ENCODE measurements around the gene CCDC69. TPM values are rescaled to one million over a fixed set of nuclear protein-coding genes. Genes with fewer than 3 reads are reported as not detected.
"Not testable (repeated sequence)": the region's sequence is repeated elsewhere in the genome, so short reads cannot be mapped to it uniquely, and the experiment has no call there.

CCDC69 gene
- total RNA-seq, 1 donor from 2014 or later: 29.8 TPM

DNA sequence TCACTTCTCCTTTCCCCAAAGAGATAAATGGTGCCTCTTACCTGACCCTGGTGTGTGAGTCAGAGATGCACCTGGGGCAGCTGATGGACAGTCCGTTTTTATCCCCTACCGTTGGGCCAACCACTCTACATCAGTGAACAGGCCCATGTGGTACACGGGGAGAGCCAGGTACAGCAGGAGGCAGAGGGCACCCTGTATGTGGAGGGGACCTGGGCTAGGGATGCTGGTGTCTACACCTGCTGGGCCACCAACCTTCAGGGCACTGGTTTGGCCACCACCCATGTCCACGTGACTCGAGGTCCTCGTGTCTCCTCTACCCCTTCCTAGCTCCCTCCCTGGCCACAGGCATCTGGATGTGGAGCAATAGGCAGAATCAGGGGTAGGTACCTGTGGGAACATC, 43.6 kb downstream of the CCDC69 start:
- Mint-ChIP-seq H3K4me1 (ENCODE audit: low read depth) (no peaks in the 10 kb centered on the region), H3K36me3 (ENCODE audit: low read depth) (peaks cover 31% of the 10 kb centered on the region), H3K27ac (no peak overlapping the region), H3K9me3 (no peaks in the 10 kb centered on the region), H3K4me3 (ENCODE audit: low read depth) (no peak overlapping the region), H3K27me3 (ENCODE audit: low read depth) (no peaks in the 10 kb centered on the region)
- intact Hi-C loops (cut with micrococcal nuclease): no loop called here
- DNase-seq (ENCODE audit: low spot score): no peak

DNA sequence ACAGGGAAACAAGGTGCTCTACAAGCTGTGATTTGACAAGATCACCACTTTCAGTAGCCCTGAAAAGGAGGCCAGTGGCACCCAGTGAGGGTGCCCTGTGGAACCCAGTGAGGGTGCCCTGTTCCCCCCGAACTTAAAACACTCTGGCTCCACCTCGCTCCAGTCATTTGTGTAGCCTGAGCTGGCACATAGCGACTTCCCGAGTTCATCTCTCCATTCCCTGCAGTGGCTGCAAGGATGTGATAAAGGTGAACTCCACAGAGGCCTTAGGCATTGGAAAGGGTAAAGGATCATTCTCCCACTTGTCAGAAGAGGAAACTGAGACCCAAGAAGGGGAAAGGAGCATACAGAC, 44.4 kb downstream of the CCDC69 start:
- no peak overlapping the region for H3K4me3 Mint-ChIP-seq (ENCODE audit: low read depth)
- no peak for DNase-seq (ENCODE audit: low spot score)
- no peaks in the 10 kb centered on the region for H3K27me3 Mint-ChIP-seq (ENCODE audit: low read depth)
- no peaks in the 10 kb centered on the region for H3K4me1 Mint-ChIP-seq (ENCODE audit: low read depth)
- intact Hi-C loops (cut with micrococcal nuclease): no loop called here
- H3K36me3 Mint-ChIP-seq (ENCODE audit: low read depth): peaks cover 28% of the 10 kb centered on the region
- no peak overlapping the region for H3K27ac Mint-ChIP-seq
- no peaks in the 10 kb centered on the region for H3K9me3 Mint-ChIP-seq

DNA sequence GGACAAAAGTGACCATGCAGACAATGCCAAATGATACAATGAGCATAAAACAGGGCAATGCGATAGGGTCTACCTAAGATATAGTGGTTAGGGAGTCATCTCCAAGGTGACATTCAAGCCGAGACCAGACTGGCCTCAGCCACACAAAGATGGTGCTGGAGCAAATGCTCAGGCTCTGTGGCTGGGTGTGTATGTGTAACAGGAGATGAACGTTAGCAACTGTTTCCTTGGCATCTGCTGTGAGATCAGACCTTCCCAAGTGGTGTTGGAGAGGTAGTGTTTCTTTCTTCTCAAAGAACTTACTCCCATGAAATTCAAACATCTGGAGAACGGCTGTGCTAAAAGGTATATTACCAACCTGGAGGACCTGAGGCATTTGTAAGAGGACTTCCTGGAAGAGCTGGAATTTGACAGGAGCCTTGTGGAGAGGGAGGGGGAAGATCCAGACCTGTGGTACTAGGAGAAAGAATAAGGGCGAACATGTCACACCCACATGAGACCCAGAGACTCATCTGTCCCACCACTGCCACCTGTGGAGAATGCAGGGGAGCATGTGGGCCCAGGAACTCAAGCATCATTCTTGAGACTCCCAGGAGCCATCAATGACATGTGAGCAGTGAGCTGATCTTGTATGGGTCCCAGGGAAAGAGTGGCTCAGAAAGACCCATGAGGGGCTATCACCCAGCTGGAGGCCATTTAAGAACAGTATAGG, 45.0 kb downstream of the CCDC69 start:
- intact Hi-C loops (cut with micrococcal nuclease): no loop called here
- Mint-ChIP-seq H3K36me3 (ENCODE audit: low read depth) (peaks cover 28% of the 10 kb centered on the region), H3K9me3 (no peaks in the 10 kb centered on the region), H3K4me3 (ENCODE audit: low read depth) (no peak overlapping the region), H3K27ac (no peak overlapping the region), H3K27me3 (ENCODE audit: low read depth) (no peaks in the 10 kb centered on the region), H3K4me1 (ENCODE audit: low read depth) (no peaks in the 10 kb centered on the region)
- no peak for DNase-seq (ENCODE audit: low spot score)

DNA sequence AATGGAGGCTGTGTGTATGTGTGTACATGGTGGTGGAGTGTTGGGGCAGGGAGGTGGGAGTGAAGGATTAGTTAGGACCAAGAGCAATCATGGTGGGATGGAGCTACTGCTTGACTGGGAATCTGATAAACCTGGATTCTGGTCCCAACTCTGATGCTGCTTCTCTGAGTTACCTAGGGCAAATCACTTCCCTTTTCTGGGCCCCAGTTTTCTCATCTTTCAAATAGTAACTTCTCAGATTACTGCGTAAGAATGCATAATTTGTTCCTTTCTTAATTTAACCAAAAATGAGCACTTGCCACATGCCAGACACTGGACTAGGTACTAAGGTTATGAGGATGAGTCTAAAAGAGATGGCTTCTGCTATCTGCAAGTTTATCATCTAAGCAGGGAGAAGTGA, 45.5 kb downstream of the CCDC69 start:
- Mint-ChIP-seq H3K4me3 (ENCODE audit: low read depth) (no peak overlapping the region), H3K36me3 (ENCODE audit: low read depth) (peaks cover 28% of the 10 kb centered on the region), H3K9me3 (no peaks in the 10 kb centered on the region), H3K4me1 (ENCODE audit: low read depth) (no peaks in the 10 kb centered on the region), H3K27me3 (ENCODE audit: low read depth) (no peaks in the 10 kb centered on the region), H3K27ac (no peak overlapping the region)
- intact Hi-C loops (cut with micrococcal nuclease): no loop called here
- no peak for DNase-seq (ENCODE audit: low spot score)

DNA sequence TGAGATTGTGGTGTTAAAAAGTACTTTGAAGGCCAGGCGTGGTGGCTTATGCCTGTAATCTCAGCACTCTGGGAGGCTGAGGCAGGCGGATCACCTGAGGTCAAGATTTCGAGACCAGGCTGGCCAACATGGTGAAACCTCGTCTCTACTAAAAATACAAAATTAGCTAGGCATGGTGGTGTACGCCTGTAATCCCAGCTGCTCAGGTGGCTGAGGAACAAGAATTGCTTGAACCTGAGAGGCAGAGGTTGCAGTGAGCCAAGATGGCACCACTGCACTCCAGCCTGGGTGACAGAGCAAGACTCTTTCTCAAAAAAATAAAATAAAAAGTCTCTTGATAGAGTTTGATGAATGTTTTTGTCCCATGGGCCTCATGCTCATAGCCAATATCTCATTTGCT, 47.6 kb downstream of the CCDC69 start:
- H3K4me1 Mint-ChIP-seq (ENCODE audit: low read depth); intact Hi-C loops (cut with micrococcal nuclease); H3K9me3 Mint-ChIP-seq; H3K27ac Mint-ChIP-seq; H3K27me3 Mint-ChIP-seq (ENCODE audit: low read depth); H3K4me3 Mint-ChIP-seq (ENCODE audit: low read depth); DNase-seq (ENCODE audit: low spot score): not testable (repeated sequence)
- peaks cover 17% of the 10 kb centered on the region for H3K36me3 Mint-ChIP-seq (ENCODE audit: low read depth)

DNA sequence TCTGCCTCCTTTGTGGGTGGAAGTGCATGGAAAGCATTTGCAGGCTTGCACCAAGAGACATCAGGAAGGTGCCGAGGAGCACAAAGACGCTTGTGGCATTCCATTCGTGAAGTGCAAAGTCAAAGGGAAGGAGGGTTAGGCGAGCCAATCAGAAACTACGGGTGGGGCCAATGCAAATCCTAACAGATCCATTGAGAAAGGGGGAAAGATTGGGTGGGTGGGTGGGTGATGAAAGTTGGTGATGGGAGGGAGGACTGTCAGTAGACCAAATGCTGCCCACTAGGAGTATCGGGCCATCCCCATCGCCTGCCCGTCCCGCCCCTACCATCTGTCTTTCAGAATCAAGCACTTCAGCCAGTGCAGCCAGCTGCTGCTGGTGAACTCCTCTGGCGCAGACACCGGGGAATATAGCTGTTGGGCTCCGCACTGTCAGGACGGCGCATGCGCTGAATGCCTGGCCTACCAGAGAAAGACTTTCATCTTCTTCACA, 49.2 kb downstream of the CCDC69 start:
- Mint-ChIP-seq H3K9me3 (no peaks in the 10 kb centered on the region), H3K4me1 (ENCODE audit: low read depth) (peaks cover 8% of the 10 kb centered on the region), H3K27me3 (ENCODE audit: low read depth) (no peaks in the 10 kb centered on the region), H3K4me3 (ENCODE audit: low read depth) (no peak overlapping the region), H3K27ac (no peak overlapping the region), H3K36me3 (ENCODE audit: low read depth) (peaks cover 12% of the 10 kb centered on the region)
- intact Hi-C loops (cut with micrococcal nuclease): no loop called here
- no peak for DNase-seq (ENCODE audit: low spot score)

DNA sequence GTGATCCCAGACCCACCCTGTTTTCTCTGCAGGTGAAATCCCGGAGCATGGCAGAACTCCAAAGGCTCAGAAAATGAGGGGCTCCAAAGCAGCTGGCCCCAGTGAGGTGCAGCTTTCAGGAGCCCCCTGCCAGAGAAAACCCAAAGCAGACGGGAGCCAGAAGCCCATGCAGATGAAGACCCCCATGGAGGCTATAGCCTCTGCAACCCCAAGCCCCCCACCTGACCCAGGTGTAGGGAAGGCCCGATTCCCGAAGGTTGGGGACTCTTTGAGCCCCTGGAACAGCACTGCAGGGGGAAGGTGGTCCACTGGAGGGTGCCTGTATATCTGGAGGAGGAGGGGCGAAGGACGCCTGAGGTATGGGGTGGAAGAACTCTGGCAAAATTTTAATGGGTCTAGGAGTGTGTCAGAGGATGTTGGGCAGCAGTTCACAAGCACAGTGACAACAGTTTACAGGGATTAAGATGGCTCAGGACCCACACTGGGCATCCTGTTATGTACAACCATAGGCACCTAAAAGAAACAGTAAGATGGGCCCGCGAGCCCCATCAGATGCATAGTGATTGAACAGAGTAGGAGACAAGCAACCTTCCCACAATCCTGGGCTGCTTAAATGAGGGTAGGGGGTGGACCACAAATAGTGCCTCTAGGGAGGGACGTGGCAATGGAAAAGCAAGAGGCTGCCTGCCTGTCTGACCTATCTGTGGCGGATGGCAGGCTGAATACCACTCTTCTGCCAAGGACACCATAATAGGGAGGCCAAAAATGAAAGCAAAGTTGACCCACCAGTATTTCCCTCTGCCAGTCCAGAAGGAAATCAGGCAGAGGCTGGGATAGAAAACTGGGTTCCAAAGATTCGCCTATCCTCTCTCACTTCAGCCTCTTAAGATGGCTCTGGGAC, 49.9 kb downstream of the CCDC69 start:
- no peak overlapping the region for H3K27ac Mint-ChIP-seq
- intact Hi-C loops (cut with micrococcal nuclease): no loop called here
- DNase-seq (ENCODE audit: low spot score): no peak

DNA sequence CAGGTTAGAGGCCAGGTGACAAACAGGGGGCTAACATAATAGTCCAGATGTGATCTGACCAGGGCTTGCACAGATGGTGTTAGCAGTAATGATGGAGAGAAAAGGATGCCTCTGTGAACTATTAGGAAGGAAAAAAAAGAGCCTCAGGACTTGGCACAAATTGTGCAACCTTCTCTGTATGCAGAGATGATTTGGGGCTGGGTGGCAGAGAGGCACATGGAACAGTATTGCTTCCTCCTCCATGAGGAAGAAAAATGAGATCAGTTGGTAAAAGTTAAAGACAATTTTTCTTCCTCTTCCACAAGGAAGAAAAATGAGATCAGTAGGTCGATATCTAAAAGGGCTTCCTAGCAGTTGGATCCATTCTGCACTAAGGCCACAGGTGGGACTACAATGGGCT, 52.4 kb downstream of the CCDC69 start:
- Mint-ChIP-seq H3K4me1 (ENCODE audit: low read depth) (peaks cover 8% of the 10 kb centered on the region), H3K4me3 (ENCODE audit: low read depth) (no peak overlapping the region), H3K27ac (no peak overlapping the region), H3K36me3 (ENCODE audit: low read depth) (no peaks in the 10 kb centered on the region), H3K27me3 (ENCODE audit: low read depth) (no peaks in the 10 kb centered on the region), H3K9me3 (no peaks in the 10 kb centered on the region)
- DNase-seq (ENCODE audit: low spot score): no peak
- intact Hi-C loops (cut with micrococcal nuclease): no loop called here

More for the DNA sequence above, 49.9 kb downstream of the CCDC69 start:
- no peaks in the 10 kb centered on the region for H3K9me3 Mint-ChIP-seq
- H3K4me3 Mint-ChIP-seq (ENCODE audit: low read depth): no peak overlapping the region
- no peaks in the 10 kb centered on the region for H3K27me3 Mint-ChIP-seq (ENCODE audit: low read depth)
- peaks cover 10% of the 10 kb centered on the region for H3K36me3 Mint-ChIP-seq (ENCODE audit: low read depth)
- H3K4me1 Mint-ChIP-seq (ENCODE audit: low read depth): peaks cover 8% of the 10 kb centered on the region

DNA sequence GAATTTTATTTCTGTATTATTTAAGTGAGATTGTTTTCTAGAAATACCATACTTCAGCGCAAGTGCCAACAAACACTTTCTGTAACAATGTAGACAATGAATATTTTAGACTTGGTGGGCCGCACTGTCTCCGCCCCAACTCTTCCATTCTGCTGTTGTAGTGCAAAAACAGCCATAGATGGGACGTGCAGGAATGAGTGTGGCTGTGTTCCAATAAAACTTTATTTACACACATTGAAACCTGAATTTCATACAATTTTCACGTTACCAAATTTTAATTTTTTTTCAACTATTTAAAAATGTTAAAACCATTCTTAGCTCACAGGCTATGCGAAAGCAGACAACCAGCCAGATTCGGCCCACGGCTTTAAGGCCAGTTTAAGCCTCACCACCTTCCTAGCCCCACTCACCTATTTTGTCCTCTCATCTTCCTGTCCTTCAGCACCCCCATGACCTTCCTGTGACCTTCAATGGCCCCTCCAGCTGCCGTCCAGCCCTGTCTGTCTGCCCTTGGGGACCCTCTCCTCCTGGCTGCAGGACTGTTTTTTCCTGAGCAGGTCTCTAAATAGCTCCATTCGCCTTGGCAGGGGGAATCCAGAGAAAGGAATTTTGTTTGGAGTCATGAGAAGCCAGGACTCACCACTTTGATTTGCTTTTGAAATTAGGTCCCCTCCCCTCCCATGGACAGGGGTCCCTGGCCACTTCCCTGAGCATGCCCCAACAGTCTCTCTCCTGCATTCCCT, 55.1 kb downstream of the CCDC69 start:
- H3K27me3 Mint-ChIP-seq (ENCODE audit: low read depth): peaks cover 2% of the 10 kb centered on the region
- intact Hi-C loops (cut with micrococcal nuclease): no loop called here
- no peaks in the 10 kb centered on the region for H3K9me3 Mint-ChIP-seq
- H3K27ac Mint-ChIP-seq: no peak overlapping the region
- no peaks in the 10 kb centered on the region for H3K36me3 Mint-ChIP-seq (ENCODE audit: low read depth)
- H3K4me3 Mint-ChIP-seq (ENCODE audit: low read depth): no peak overlapping the region
- no peak for DNase-seq (ENCODE audit: low spot score)
- H3K4me1 Mint-ChIP-seq (ENCODE audit: low read depth): peaks cover 14% of the 10 kb centered on the region

DNA sequence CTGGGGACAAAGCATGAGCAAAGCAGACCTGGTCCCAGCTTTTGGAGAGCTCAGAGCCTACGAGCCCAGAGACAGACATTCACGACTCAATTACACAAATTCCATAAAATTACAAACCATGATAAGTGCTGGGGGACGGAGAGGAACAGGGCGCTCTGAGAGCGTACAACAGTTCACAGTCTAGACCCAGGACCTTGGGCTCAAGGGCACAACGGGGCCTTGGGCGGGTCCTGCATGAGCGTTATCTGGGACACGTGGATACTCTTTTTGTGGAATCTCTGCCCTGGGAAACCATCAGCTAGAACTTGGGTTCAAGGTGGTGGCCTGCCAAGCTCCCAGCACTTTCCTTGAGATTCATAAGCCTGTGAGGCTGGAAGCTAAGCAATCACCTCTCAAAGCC, 56.9 kb downstream of the CCDC69 start:
- Mint-ChIP-seq H3K4me3 (ENCODE audit: low read depth) (no peak overlapping the region), H3K9me3 (no peaks in the 10 kb centered on the region), H3K27me3 (ENCODE audit: low read depth) (peaks cover 2% of the 10 kb centered on the region), H3K36me3 (ENCODE audit: low read depth) (no peaks in the 10 kb centered on the region), H3K4me1 (ENCODE audit: low read depth) (peaks cover 14% of the 10 kb centered on the region), H3K27ac (no peak overlapping the region)
- DNase-seq (ENCODE audit: low spot score): no peak
- intact Hi-C loops (cut with micrococcal nuclease): no loop called here

DNA sequence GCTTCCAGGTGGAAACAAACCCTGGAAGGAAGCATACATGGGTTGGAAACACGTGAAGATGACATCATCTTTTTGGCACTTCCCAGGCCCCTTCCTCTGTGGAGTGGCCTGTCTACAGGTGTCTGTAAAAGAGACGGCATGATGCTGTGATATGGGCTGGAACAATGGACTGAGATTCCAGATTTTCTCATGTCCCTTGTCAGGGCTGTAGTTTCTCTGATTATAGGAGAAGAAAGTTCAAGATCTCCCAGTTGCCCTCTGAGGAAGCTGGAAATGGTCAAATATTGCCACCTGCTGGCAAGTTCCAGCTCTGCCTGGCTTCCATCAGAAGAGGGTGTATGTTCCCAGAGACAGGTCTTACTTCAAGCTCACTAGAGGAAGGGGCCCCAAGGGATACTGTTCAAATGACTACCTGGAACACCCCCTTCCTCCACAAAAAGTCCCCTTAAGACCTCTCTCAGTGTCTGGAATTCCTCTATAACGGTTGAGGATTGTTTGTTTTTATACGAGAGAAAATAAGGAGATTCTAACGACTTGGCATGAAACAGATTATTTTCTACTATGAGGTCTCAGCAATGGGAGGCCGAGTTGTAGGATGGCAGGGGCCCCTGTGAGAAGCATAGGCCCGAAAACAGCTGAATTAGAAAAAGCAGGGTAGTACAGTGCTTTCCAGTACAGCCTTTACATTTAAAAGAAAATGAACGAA, 59.1 kb downstream of the CCDC69 start:
- no peak overlapping the region for H3K4me3 Mint-ChIP-seq (ENCODE audit: low read depth)
- no peaks in the 10 kb centered on the region for H3K9me3 Mint-ChIP-seq
- H3K27me3 Mint-ChIP-seq (ENCODE audit: low read depth): peaks cover 2% of the 10 kb centered on the region
- H3K36me3 Mint-ChIP-seq (ENCODE audit: low read depth): no peaks in the 10 kb centered on the region
- H3K27ac Mint-ChIP-seq: no peak overlapping the region
- peak; percentile 69 for DNase-seq (ENCODE audit: low spot score)
- H3K4me1 Mint-ChIP-seq (ENCODE audit: low read depth): peaks cover 6% of the 10 kb centered on the region
- intact Hi-C loops (cut with micrococcal nuclease): loop anchor here (1.0 kb wide), 2 partner anchors 39 to 114 kb away; no protein-coding TSS in a partner anchor

DNA sequence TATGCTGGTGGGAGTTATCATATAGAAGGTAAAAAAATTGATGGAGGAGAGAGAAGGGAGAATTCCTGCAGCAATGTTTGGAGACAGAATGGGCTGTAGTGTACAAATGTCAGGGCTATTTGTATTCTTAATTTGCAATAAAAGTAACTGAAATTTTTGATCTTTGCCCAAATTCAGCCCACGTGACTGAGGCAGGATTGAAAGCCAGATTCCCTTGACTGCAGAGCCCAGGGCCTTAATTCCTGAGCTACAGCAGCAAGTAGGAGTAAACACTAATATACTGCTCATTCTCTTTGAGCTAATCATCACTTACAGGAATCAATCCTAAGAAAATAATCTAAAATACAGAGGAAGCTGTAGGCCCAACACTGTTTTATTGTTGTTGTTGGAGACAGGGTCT, 61.1 kb downstream of the CCDC69 start:
- intact Hi-C loops (cut with micrococcal nuclease): no loop called here
- H3K9me3 Mint-ChIP-seq: no peaks in the 10 kb centered on the region

More for the DNA sequence above, 61.1 kb downstream of the CCDC69 start:
- DNase-seq (ENCODE audit: low spot score): no peak
- Mint-ChIP-seq H3K36me3 (ENCODE audit: low read depth) (no peaks in the 10 kb centered on the region), H3K4me3 (ENCODE audit: low read depth) (no peak overlapping the region), H3K27ac (no peak overlapping the region), H3K4me1 (ENCODE audit: low read depth) (peaks cover 19% of the 10 kb centered on the region), H3K27me3 (ENCODE audit: low read depth) (peaks cover 2% of the 10 kb centered on the region)

Measured in activated T-helper 2 cell treated with anti-CD3 and anti-CD28 coated beads, Interferon-gamma antibody, Interleukin-2, Interleukin-4, amounts not matched to agents 10 μg/mL and 5 μg/mL and 100 μg/mL, durations not matched to agents 14 hours and 24 hours and 36 hours (primary cell).